WTC11 (cell line): ENCODE measurements around the gene PFKFB4. TPM values are rescaled to one million over a fixed set of nuclear protein-coding genes. Genes with fewer than 3 reads are reported as not detected.

Experiments
- ATAC-seq: fragments of 200-7000 bp; cut with Tn5 transposase; 2 replicates; pipeline ENCODE4 v1.10.0; 2021; ENCODE audit warnings: mild to moderate bottlenecking, moderate library complexity
- CTCF ChIA-PET: fragments of 300-600 bp; sonication (Branson Sonifier 250); formaldehyde crosslinking; loops from one replicate; lab custom pipeline; 2021; ENCODE audit warnings: antibody characterized with exemption; lab: Charles Lee
- POLR2A ChIA-PET: fragments of 350-600 bp; sonication (Branson Sonifier 250); formaldehyde crosslinking; loops from one replicate; lab custom pipeline; 2021; ENCODE audit warnings: antibody characterized with exemption; lab: Charles Lee
- DNase-seq: peaks from one replicate; pipeline ENCODE4 v3.0.0; 2021; ENCODE audit warnings: low spot score
- H3K27ac Mint-ChIP-seq: 2 replicates; pipeline ENCODE4 v1.8.0; 2021; ENCODE audit warnings: mixed read lengths
- H3K27me3 Mint-ChIP-seq: 2 replicates; pipeline ENCODE4 v1.8.0; 2021; ENCODE audit warnings: low read depth, mild to moderate bottlenecking, moderate library complexity, mixed read lengths
- H3K36me3 Mint-ChIP-seq: 2 replicates; pipeline ENCODE4 v1.8.0; 2021; ENCODE audit warnings: mixed read lengths
- H3K4me1 Mint-ChIP-seq: 2 replicates; pipeline ENCODE4 v1.8.0; 2022; ENCODE audit warnings: mixed read lengths
- H3K4me3 Mint-ChIP-seq: 2 replicates; pipeline ENCODE4 v1.8.0; 2021; ENCODE audit warnings: mild to moderate bottlenecking, moderate library complexity, mixed read lengths
- H3K9me3 Mint-ChIP-seq: 2 replicates; pipeline ENCODE4 v1.8.0; 2021; ENCODE audit warnings: mixed read lengths
- ATF1 ChIP-seq: sonication (generic); formaldehyde crosslinking; IDR thresholded peaks from 2 replicates; pipeline ENCODE4 v1.8.1; 2023; ENCODE audit warnings: mild to moderate bottlenecking, moderate library complexity, missing genetic modification reagents
- ATF2 ChIP-seq: sonication (generic); formaldehyde crosslinking; IDR thresholded peaks from 2 replicates; pipeline ENCODE4 v1.8.1; 2022; ENCODE audit warnings: low read depth, missing genetic modification reagents, borderline replicate concordance
- EMX1 ChIP-seq: fragments of 250-450 bp; sonication (Bioruptor Pico); IDR thresholded peaks from 2 replicates; pipeline ENCODE4 v1.8.0; 2021; ENCODE audit warnings: mild to moderate bottlenecking
- FOXK1 ChIP-seq: sonication (generic); formaldehyde crosslinking; IDR thresholded peaks from 2 replicates; pipeline ENCODE4 v1.8.0; 2022; ENCODE audit warnings: mild to moderate bottlenecking, moderate library complexity, missing genetic modification reagents
- FOXP1 ChIP-seq: sonication (generic); formaldehyde crosslinking; IDR thresholded peaks from 2 replicates; pipeline ENCODE4 v1.8.0; 2022; ENCODE audit warnings: missing genetic modification reagents, mild to moderate bottlenecking, moderate library complexity, borderline replicate concordance
- GABPB1 ChIP-seq: sonication (generic); formaldehyde crosslinking; IDR thresholded peaks from 2 replicates; pipeline ENCODE4 v1.8.1; 2023; ENCODE audit warnings: mild to moderate bottlenecking, missing genetic modification reagents
- IRF1 ChIP-seq: sonication (generic); formaldehyde crosslinking; IDR thresholded peaks from 2 replicates; pipeline ENCODE4 v1.8.0; 2023; ENCODE audit warnings: missing genetic modification reagents
- JAZF1 ChIP-seq: fragments of 250-450 bp; sonication (Bioruptor Pico); IDR thresholded peaks from 2 replicates; pipeline ENCODE4 v1.9.0; 2021; ENCODE audit warnings: moderate library complexity, mild to moderate bottlenecking, inconsistent platforms
- MLX ChIP-seq: sonication (generic); formaldehyde crosslinking; IDR thresholded peaks from 2 replicates; pipeline ENCODE4 v1.8.1; 2023; ENCODE audit warnings: mild to moderate bottlenecking, missing genetic modification reagents, moderate library complexity
- MXD4 ChIP-seq: fragments of 250-450 bp; sonication (Bioruptor Pico); IDR thresholded peaks from 2 replicates; pipeline ENCODE4 v1.8.0; 2021; ENCODE audit warnings: mild to moderate bottlenecking, moderate library complexity, borderline replicate concordance
- NR3C1 ChIP-seq: sonication (generic); formaldehyde crosslinking; conservative IDR thresholded peaks from 2 replicates; pipeline ENCODE4 v1.8.1; 2023; ENCODE audit warnings: low read depth, mild to moderate bottlenecking, missing genetic modification reagents
- OVOL2 ChIP-seq: fragments of 250-450 bp; sonication (Bioruptor Pico); IDR thresholded peaks from 2 replicates; pipeline ENCODE4 v1.9.0; 2021; ENCODE audit warnings: mild to moderate bottlenecking, borderline replicate concordance
- PREB ChIP-seq: sonication (generic); formaldehyde crosslinking; IDR thresholded peaks from 2 replicates; pipeline ENCODE4 v1.8.1; 2022; ENCODE audit warnings: mild to moderate bottlenecking, missing genetic modification reagents, moderate library complexity, borderline replicate concordance
- RELA ChIP-seq: sonication (generic); formaldehyde crosslinking; IDR thresholded peaks from 2 replicates; pipeline ENCODE4 v1.8.1; 2022; ENCODE audit warnings: missing genetic modification reagents, mild to moderate bottlenecking, borderline replicate concordance
- SP1 ChIP-seq: sonication (generic); formaldehyde crosslinking; conservative IDR thresholded peaks from 2 replicates; pipeline ENCODE4 v1.8.1; 2022; ENCODE audit warnings: missing genetic modification reagents
- TEAD1 ChIP-seq: sonication (generic); formaldehyde crosslinking; IDR thresholded peaks from 2 replicates; pipeline ENCODE4 v1.8.0; 2022; ENCODE audit warnings: mild to moderate bottlenecking, missing genetic modification reagents
- TP53 ChIP-seq: sonication (generic); formaldehyde crosslinking; IDR thresholded peaks from 2 replicates; pipeline ENCODE4 v1.8.1; 2023; ENCODE audit warnings: mild to moderate bottlenecking, missing genetic modification reagents
- ZNF138 ChIP-seq: sonication (generic); formaldehyde crosslinking; conservative IDR thresholded peaks from 2 replicates; pipeline ENCODE4 v1.8.1; 2022; ENCODE audit warnings: mild to moderate bottlenecking, moderate library complexity, missing genetic modification reagents
- ZNF281 ChIP-seq: sonication (generic); formaldehyde crosslinking; IDR thresholded peaks from 2 replicates; pipeline ENCODE4 v1.8.0; 2023; ENCODE audit warnings: mild to moderate bottlenecking, missing genetic modification reagents
- ZNF532 ChIP-seq: fragments of 250-450 bp; sonication (Bioruptor Pico); IDR thresholded peaks from 2 replicates; pipeline ENCODE4 v1.9.0; 2021; ENCODE audit warnings: mild to moderate bottlenecking, borderline replicate concordance
- ZNF671 ChIP-seq: fragments of 250-450 bp; sonication (Bioruptor Pico); IDR thresholded peaks from 2 replicates; pipeline ENCODE4 v1.8.0; 2021; ENCODE audit warnings: mild to moderate bottlenecking
- ZSCAN18 ChIP-seq: fragments of 250-450 bp; sonication (Bioruptor Pico); IDR thresholded peaks from 2 replicates; pipeline ENCODE4 v2.1.2; 2022; ENCODE audit warnings: mild to moderate bottlenecking, moderate library complexity
- total RNA-seq: library from RNA; stranded (reverse); gene quantifications from 3 replicates; pipeline ENCODE4 v1.2.3, GENCODE V29; 2021

Gene PFKFB4
- total RNA-seq, 1 experiment from 2014 or later, result 18.0 TPM

- Mint-ChIP-seq H3K27me3 (no peaks in the 10 kb centered on the region), H3K27ac (no peak overlapping the region), H3K4me3 (no peak overlapping the region), H3K4me1 (0 out of 2 replicates have a peak, but pooled peaks cover 7% of the 10 kb centered on the region), H3K9me3 (no peaks in the 10 kb centered on the region), H3K36me3 (no peaks in the 10 kb centered on the region)
- TF ChIP-seq JAZF1 (CRISPR knock-in tag) (no peak), ZNF138 (no peak), TEAD1 (CRISPR knock-in tag) (no peak), RELA (CRISPR knock-in tag) (no peak), GABPB1 (CRISPR knock-in tag) (no peak)
- ChIA-PET POLR2A (no interaction called here), CTCF (interaction anchor here (1.8 kb wide), 1 partner anchor 10 kb away, joined by 6 read pairs; no protein-coding TSS in a partner anchor)
- ATAC-seq (no peak), DNase-seq (no peak)
These were observed 11.9 kb upstream of the PFKFB4 start for GRCh38 chr3:48568476-48568875.

- ChIA-PET POLR2A (interaction anchor here (0.6 kb wide), 1 partner anchor 21 kb away, joined by 4 read pairs; no protein-coding TSS in a partner anchor), CTCF (interaction anchor here (1.0 to 2.2 kb wide), 2 partner anchors 10 to 19 kb away, joined by 3 to 11 read pairs; partner anchors contain the start of gene PFKFB4)
- no peaks in the 10 kb centered on the region for H3K36me3 Mint-ChIP-seq
- DNase-seq (no peak), ATAC-seq (no peak)
- no peak for TF ChIP-seq FOXP1 (CRISPR knock-in tag)
- no peak for TF ChIP-seq SP1 (CRISPR knock-in tag)
- TF ChIP-seq JAZF1 (CRISPR knock-in tag), result no peak
- TF ChIP-seq ZNF532 (CRISPR knock-in tag), result no peak
- no peak for TF ChIP-seq FOXK1 (CRISPR knock-in tag)
- TF ChIP-seq ATF1 (CRISPR knock-in tag), result no peak
- no peak for TF ChIP-seq TP53 (CRISPR knock-in tag)
- TF ChIP-seq PREB (CRISPR knock-in tag), result no peak
- TF ChIP-seq IRF1, result no peak
- no peak for TF ChIP-seq EMX1 (CRISPR knock-in tag)
- TF ChIP-seq ZNF281 (CRISPR knock-in tag), result no peak
- TF ChIP-seq OVOL2 (CRISPR knock-in tag), result no peak
- no peak for TF ChIP-seq NR3C1 (CRISPR knock-in tag)
- no peak for TF ChIP-seq ATF2 (CRISPR knock-in tag)
- no peak for TF ChIP-seq MLX (CRISPR knock-in tag)
- TF ChIP-seq MXD4 (CRISPR knock-in tag), result no peak
- TF ChIP-seq ZNF671 (CRISPR knock-in tag), result no peak
- TF ChIP-seq ZSCAN18, result no peak
- no peak overlapping the region for H3K27ac Mint-ChIP-seq
- no peaks in the 10 kb centered on the region for H3K9me3 Mint-ChIP-seq
- H3K4me1 Mint-ChIP-seq, result peaks cover 14% of the 10 kb centered on the region
- no peak overlapping the region for H3K4me3 Mint-ChIP-seq
- no peaks in the 10 kb centered on the region for H3K27me3 Mint-ChIP-seq
These were observed 10.9 kb upstream of the PFKFB4 start for GRCh38 chr3:48567500-48567899.
